ENCODE measurements around the gene CASKIN2.
"Not testable (repeated sequence)": the region's sequence is repeated elsewhere in the genome, so short reads cannot be mapped to it uniquely, and the experiment has no call there.

The CASKIN2 gene

DNA sequence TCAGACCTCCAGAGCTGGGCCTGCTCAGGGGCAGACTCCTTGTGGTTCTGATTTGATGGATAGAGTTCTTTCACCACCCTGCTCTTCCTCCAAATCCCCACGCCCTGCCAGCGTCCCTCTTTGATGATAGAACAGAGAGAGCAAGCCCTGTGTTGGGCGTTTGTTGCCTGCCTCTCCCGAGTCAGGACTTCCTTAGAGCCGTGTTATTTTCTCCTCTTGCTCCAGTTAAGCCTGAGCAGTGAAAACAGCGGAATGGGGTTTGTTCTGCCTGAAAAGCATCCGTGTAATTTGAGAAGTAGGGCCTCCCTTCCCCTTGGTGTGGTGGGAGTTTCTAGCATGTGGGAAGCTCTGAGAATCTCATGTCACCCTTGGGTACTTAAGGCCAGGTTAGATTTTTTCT is 36.8 kb downstream of the CASKIN2 start:
- Histone ChIP-seq H3K4me1 (ENCODE audit: control insufficient read depth in 2 of 2, insufficient read depth in 2 of 2, low read length in 2 of 2) (peaks cover 17 to 24% of the 10 kb centered on the region in 2 donors), H3K4me3 (ENCODE audit: low read length in 2 of 2) (no peak overlapping the region)

DNA sequence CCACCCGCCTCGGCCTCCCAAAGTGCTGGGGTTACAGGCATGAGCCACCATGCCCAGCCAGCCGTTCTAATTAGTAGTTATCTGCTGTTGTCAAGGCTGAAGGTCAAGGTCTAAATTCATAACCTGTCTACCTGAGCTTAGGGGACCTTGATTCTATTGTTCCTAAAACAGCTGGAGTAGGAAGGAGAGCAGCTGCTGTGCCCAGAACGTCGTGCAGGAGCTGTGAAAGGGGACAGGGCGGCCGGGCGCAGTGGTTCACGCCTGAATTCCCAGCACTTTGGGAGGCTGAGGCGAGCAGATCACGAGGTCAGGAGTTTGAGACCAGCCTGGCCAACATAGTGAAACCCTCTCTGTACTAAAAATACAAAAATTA is 37.9 kb downstream of the CASKIN2 start:
- H3K36me3 ChIP-seq (ENCODE audit: control insufficient read depth in 2 of 2, insufficient read depth in 2 of 2, low read length in 2 of 2), result peaks cover 13 to 18% of the 10 kb centered on the region in 2 donors
- H3K27me3 ChIP-seq (ENCODE audit: control insufficient read depth in 2 of 2, insufficient read depth in 2 of 2, low read length in 2 of 2); H3K9me3 ChIP-seq (ENCODE audit: control insufficient read depth in 2 of 2, low read length in 2 of 2); H3K27ac ChIP-seq (ENCODE audit: low read depth in 2 of 2, low read length in 2 of 2); H3K9ac ChIP-seq (ENCODE audit: low read depth in 1 of 2, low read length in 2 of 2); H3K4me3 ChIP-seq (ENCODE audit: low read length in 2 of 2): not testable (repeated sequence)
- H3K4me1 ChIP-seq (ENCODE audit: control insufficient read depth in 2 of 2, insufficient read depth in 2 of 2, low read length in 2 of 2), result peaks cover 17 to 27% of the 10 kb centered on the region in 2 donors

More for the DNA sequence above, 36.8 kb downstream of the CASKIN2 start:
- no peaks in the 10 kb centered on the region for H3K27me3 ChIP-seq (ENCODE audit: control insufficient read depth in 2 of 2, insufficient read depth in 2 of 2, low read length in 2 of 2)
- H3K27ac ChIP-seq (ENCODE audit: low read depth in 2 of 2, low read length in 2 of 2), result no peak overlapping the region
- H3K9ac ChIP-seq (ENCODE audit: low read depth in 1 of 2, low read length in 2 of 2), result no peak overlapping the region
- H3K36me3 ChIP-seq (ENCODE audit: control insufficient read depth in 2 of 2, insufficient read depth in 2 of 2, low read length in 2 of 2), result peaks cover 10 to 12% of the 10 kb centered on the region in 2 donors
- no peaks in the 10 kb centered on the region for H3K9me3 ChIP-seq (ENCODE audit: control insufficient read depth in 2 of 2, low read length in 2 of 2)

DNA sequence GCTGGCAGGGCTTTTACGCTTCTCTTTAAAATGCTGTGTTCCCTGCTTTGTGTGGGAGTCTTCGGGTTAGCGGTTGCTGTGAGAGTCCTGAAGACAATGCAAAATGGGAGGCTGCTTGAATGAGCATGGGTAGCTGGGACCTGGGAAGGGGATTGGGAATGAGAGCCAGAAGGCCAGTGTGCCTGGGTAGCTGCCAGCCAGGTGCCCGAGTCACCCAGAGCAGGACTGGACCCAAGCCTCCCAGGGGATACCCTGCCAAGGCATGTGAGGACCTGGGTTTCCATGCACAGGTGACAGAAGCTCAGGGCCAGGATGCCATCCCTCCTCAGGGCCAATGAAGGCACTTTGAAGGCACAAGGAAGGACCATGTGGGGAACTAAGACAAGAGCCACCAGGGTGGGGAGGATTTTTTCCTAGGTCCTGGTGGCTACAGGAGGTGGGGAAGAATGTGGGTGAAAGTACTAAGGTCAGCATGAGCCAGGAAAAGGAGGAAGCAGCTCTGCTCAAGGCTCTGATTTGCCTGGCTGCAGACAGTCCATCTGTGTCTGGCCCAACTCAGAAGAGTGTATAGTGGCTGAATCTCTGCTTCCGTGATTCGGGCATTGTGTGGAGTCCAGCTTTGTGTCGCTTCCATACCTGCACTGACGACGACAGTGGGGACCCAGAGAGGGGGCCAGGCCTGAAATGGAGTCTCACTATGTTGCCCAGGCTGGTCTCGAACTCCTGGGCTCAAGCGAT is 38.4 kb downstream of the CASKIN2 start:
- Histone ChIP-seq H3K9me3 (ENCODE audit: control insufficient read depth in 2 of 2, low read length in 2 of 2) (no peaks in the 10 kb centered on the region), H3K27me3 (ENCODE audit: control insufficient read depth in 2 of 2, insufficient read depth in 2 of 2, low read length in 2 of 2) (no peaks in the 10 kb centered on the region), H3K9ac (ENCODE audit: low read depth in 1 of 2, low read length in 2 of 2) (no peak overlapping the region), H3K4me1 (ENCODE audit: control insufficient read depth in 2 of 2, insufficient read depth in 2 of 2, low read length in 2 of 2) (peaks cover 17 to 27% of the 10 kb centered on the region in 2 donors), H3K4me3 (ENCODE audit: low read length in 2 of 2) (no peak overlapping the region), H3K27ac (ENCODE audit: low read depth in 2 of 2, low read length in 2 of 2) (peak overlapping the region in 1 of 2 donors; percentile 32), H3K36me3 (ENCODE audit: control insufficient read depth in 2 of 2, insufficient read depth in 2 of 2, low read length in 2 of 2) (peaks cover 15 to 21% of the 10 kb centered on the region in 2 donors)

DNA sequence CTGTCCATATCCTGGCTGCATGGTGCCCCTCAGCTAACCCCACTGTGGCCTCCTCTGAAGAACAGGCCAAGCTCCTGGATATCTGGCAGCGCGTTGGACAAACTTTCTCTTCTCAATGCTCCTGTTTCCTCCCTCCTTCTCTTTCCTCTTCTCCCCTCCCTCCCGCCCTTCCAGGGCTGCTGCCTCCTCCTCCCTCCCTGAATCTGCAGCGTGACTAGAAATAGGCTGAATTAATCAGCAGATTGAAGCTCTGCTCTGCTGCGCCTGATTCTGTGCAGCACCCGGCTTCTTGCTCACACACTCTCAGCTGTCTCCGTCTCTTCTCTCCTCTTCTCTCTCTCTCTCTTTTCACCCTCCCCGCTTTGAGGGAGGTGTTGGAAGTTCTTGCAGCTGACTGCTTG is 39.1 kb downstream of the CASKIN2 start:
- Histone ChIP-seq H3K4me1 (ENCODE audit: control insufficient read depth in 2 of 2, insufficient read depth in 2 of 2, low read length in 2 of 2) (peaks cover 12 to 21% of the 10 kb centered on the region in 2 donors), H3K4me3 (ENCODE audit: low read length in 2 of 2) (no peak overlapping the region), H3K27me3 (ENCODE audit: control insufficient read depth in 2 of 2, insufficient read depth in 2 of 2, low read length in 2 of 2) (no peaks in the 10 kb centered on the region), H3K36me3 (ENCODE audit: control insufficient read depth in 2 of 2, insufficient read depth in 2 of 2, low read length in 2 of 2) (peaks cover 19 to 25% of the 10 kb centered on the region in 2 donors), H3K9me3 (ENCODE audit: control insufficient read depth in 2 of 2, low read length in 2 of 2) (no peaks in the 10 kb centered on the region), H3K27ac (ENCODE audit: low read depth in 2 of 2, low read length in 2 of 2) (peak overlapping the region; percentile 8 to 58), H3K9ac (ENCODE audit: low read depth in 1 of 2, low read length in 2 of 2) (peak overlapping the region in 1 of 2 donors; percentile 24)

DNA sequence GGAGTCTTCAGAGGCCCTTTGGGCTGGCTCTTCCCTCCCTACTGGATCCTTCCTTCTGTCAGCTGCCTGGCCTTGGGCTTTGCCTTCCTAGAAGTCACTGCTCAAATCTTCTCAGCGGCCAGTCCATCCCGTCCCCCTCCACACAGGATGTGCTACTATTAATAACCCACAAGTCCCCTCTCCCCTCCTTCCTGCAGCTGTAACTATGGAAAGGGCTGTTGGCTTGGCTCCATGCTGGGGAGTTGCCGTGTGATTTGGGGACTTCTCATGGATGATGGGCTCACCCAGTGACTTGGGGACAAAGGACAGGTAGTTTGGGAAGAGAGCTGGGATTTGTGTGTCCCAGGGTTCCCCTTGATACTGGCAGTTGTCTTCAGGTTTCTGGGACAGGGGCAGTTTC is 39.5 kb downstream of the CASKIN2 start:
- H3K9ac ChIP-seq (ENCODE audit: low read depth in 1 of 2, low read length in 2 of 2), result peak overlapping the region in 1 of 2 donors; percentile 24
- H3K4me3 ChIP-seq (ENCODE audit: low read length in 2 of 2), result no peak overlapping the region
- H3K4me1 ChIP-seq (ENCODE audit: control insufficient read depth in 2 of 2, insufficient read depth in 2 of 2, low read length in 2 of 2), result peaks cover 11 to 21% of the 10 kb centered on the region in 2 donors
- H3K27me3 ChIP-seq (ENCODE audit: control insufficient read depth in 2 of 2, insufficient read depth in 2 of 2, low read length in 2 of 2), result no peaks in the 10 kb centered on the region
- H3K27ac ChIP-seq (ENCODE audit: low read depth in 2 of 2, low read length in 2 of 2), result peak overlapping the region; percentile 8 to 58
- H3K36me3 ChIP-seq (ENCODE audit: control insufficient read depth in 2 of 2, insufficient read depth in 2 of 2, low read length in 2 of 2), result peaks cover 19 to 25% of the 10 kb centered on the region in 2 donors
- H3K9me3 ChIP-seq (ENCODE audit: control insufficient read depth in 2 of 2, low read length in 2 of 2), result no peaks in the 10 kb centered on the region

DNA sequence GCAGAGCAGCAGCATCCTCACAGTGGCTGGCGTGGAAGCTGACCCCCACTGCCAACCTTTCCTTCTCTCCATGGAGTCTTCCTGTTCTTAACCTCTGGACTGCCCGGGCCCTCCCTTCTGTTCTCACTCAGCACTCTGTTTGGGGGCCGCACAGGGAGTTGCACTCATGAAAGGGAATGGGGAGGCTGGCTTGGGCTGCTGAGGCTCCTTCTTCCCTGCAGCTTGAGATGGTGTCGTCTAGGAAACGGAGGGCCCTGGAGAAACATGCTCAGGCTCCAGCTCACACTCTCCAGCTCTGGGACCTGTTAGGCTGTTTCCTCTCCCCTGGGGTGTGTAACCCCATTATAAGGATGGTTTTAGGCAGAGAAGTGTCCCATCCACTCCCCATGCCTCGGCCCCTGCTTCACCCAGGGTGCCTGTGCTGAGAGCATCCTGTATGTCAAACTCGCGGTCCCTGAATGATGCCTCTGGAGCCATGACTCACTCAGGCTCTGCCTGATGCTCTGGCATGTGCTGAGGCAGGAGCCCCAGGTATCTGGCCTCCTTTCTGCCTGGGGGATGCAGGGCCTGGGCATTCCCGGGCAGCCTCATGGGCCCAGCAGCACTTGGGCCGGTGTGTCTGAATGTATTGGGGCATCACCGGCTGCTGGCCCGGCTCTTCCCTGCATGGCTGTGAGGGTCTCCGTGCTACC is 40.0 kb downstream of the CASKIN2 start:
- Histone ChIP-seq H3K4me3 (ENCODE audit: low read length in 2 of 2) (no peak overlapping the region), H3K9ac (ENCODE audit: low read depth in 1 of 2, low read length in 2 of 2) (no peak overlapping the region), H3K36me3 (ENCODE audit: control insufficient read depth in 2 of 2, insufficient read depth in 2 of 2, low read length in 2 of 2) (peaks cover 19 to 22% of the 10 kb centered on the region in 2 donors), H3K27ac (ENCODE audit: low read depth in 2 of 2, low read length in 2 of 2) (peak overlapping the region in 1 of 2 donors; percentile 32), H3K27me3 (ENCODE audit: control insufficient read depth in 2 of 2, insufficient read depth in 2 of 2, low read length in 2 of 2) (no peaks in the 10 kb centered on the region), H3K4me1 (ENCODE audit: control insufficient read depth in 2 of 2, insufficient read depth in 2 of 2, low read length in 2 of 2) (peaks cover 11 to 21% of the 10 kb centered on the region in 2 donors), H3K9me3 (ENCODE audit: control insufficient read depth in 2 of 2, low read length in 2 of 2) (no peaks in the 10 kb centered on the region)

DNA sequence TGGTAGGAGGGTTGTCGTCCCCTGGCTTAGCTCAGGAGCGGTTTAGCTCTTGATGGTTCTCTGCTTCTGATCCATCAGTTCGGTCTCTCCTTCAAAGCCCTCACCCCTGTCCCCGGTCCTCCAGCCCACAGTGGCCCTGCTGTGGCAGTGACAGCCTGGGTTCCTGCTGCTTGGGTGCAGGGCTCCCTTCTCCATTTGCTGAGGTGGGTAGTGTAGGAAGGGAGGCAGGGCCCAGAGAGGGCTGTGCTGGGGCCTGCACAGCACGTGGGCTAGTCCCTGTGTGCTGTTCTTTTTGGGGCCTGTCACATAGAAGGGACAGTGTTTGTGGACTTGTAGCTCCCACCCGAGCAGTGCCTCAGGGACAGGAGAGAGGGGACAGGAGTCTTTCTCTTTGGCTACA is 40.6 kb downstream of the CASKIN2 start:
- Histone ChIP-seq H3K4me1 (ENCODE audit: control insufficient read depth in 2 of 2, insufficient read depth in 2 of 2, low read length in 2 of 2) (peaks cover 11 to 21% of the 10 kb centered on the region in 2 donors), H3K4me3 (ENCODE audit: low read length in 2 of 2) (no peak overlapping the region), H3K9me3 (ENCODE audit: control insufficient read depth in 2 of 2, low read length in 2 of 2) (no peaks in the 10 kb centered on the region), H3K9ac (ENCODE audit: low read depth in 1 of 2, low read length in 2 of 2) (no peak overlapping the region), H3K36me3 (ENCODE audit: control insufficient read depth in 2 of 2, insufficient read depth in 2 of 2, low read length in 2 of 2) (peaks cover 19% of the 10 kb centered on the region in 2 donors), H3K27me3 (ENCODE audit: control insufficient read depth in 2 of 2, insufficient read depth in 2 of 2, low read length in 2 of 2) (no peaks in the 10 kb centered on the region), H3K27ac (ENCODE audit: low read depth in 2 of 2, low read length in 2 of 2) (no peak overlapping the region)

DNA sequence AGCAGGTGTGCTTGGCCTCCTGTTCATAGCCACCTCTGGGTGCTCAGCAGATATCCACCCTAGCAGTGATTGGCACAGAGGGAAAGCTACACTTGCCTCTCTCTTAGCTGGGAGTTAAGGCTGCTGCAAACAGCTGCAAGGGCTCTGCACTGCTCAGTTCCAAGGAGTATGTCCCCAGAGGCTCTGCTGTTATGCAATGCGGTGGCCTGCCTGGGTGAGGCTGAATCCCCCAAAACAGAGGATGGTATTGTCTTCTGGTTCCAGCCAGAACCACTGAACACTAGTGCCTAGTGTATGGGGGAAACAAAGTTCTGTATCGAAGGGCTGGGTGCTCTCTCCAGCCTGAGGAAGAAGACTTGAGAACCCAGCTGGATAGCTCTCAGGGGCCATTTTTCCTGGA is 42.1 kb downstream of the CASKIN2 start:
- H3K4me1 ChIP-seq (ENCODE audit: control insufficient read depth in 2 of 2, insufficient read depth in 2 of 2, low read length in 2 of 2), result peaks cover 20 to 24% of the 10 kb centered on the region in 2 donors
- H3K9me3 ChIP-seq (ENCODE audit: control insufficient read depth in 2 of 2, low read length in 2 of 2), result no peaks in the 10 kb centered on the region
- peaks cover 11 to 18% of the 10 kb centered on the region in 2 donors for H3K36me3 ChIP-seq (ENCODE audit: control insufficient read depth in 2 of 2, insufficient read depth in 2 of 2, low read length in 2 of 2)
- no peaks in the 10 kb centered on the region for H3K27me3 ChIP-seq (ENCODE audit: control insufficient read depth in 2 of 2, insufficient read depth in 2 of 2, low read length in 2 of 2)
- no peak overlapping the region for H3K27ac ChIP-seq (ENCODE audit: low read depth in 2 of 2, low read length in 2 of 2)
- no peak overlapping the region for H3K4me3 ChIP-seq (ENCODE audit: low read length in 2 of 2)
- H3K9ac ChIP-seq (ENCODE audit: low read depth in 1 of 2, low read length in 2 of 2), result no peak overlapping the region

DNA sequence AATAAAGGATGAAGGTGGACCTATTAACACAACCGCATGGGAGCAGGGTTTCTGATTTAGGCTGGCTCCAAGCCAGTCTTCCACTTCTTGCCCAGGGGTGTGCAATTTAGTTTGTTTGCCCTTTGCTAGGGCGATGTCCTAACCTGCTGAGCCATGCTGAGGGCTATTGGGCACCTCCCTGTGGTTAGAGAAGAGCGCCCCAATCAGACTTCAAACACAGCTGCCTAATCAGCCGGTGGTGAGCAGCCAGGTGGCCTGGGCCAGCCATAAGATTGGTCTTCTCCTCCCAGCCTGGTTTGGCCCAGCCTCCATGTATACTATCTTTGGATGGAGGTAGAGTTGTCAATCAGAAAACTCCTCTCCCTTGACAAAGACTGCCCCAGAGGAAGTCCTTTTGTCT is 43.2 kb downstream of the CASKIN2 start:
- H3K4me3 ChIP-seq (ENCODE audit: low read length in 2 of 2), result no peak overlapping the region
- H3K9ac ChIP-seq (ENCODE audit: low read depth in 1 of 2, low read length in 2 of 2), result no peak overlapping the region
- no peak overlapping the region for H3K27ac ChIP-seq (ENCODE audit: low read depth in 2 of 2, low read length in 2 of 2)
- no peaks in the 10 kb centered on the region for H3K27me3 ChIP-seq (ENCODE audit: control insufficient read depth in 2 of 2, insufficient read depth in 2 of 2, low read length in 2 of 2)
- H3K4me1 ChIP-seq (ENCODE audit: control insufficient read depth in 2 of 2, insufficient read depth in 2 of 2, low read length in 2 of 2), result peaks cover 20 to 21% of the 10 kb centered on the region in 2 donors
- peaks cover 11 to 18% of the 10 kb centered on the region in 2 donors for H3K36me3 ChIP-seq (ENCODE audit: control insufficient read depth in 2 of 2, insufficient read depth in 2 of 2, low read length in 2 of 2)
- H3K9me3 ChIP-seq (ENCODE audit: control insufficient read depth in 2 of 2, low read length in 2 of 2), result no peaks in the 10 kb centered on the region

DNA sequence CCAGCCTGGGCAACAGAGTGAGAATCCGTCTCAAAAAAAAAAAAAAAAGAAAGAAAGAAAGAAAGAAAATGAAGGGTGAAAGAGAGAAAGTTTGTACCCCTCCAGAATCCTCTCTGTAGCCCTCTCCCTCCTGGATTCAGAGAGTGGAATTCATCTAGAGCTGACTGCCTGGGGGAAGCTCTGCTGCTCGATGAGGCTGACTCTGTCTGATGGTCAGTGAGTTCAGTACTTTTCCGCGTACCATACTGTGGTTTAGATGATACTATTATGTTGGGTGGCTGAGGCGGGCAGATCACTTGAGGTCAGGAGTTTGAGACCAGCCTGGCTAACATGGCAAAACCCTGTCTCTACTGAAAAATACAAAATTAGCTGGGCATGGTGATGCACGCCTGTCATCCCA is 44.1 kb downstream of the CASKIN2 start:
- Histone ChIP-seq H3K36me3 (ENCODE audit: control insufficient read depth in 2 of 2, insufficient read depth in 2 of 2, low read length in 2 of 2) (peaks cover 11 to 18% of the 10 kb centered on the region in 2 donors), H3K9me3 (ENCODE audit: control insufficient read depth in 2 of 2, low read length in 2 of 2) (no peaks in the 10 kb centered on the region), H3K9ac (ENCODE audit: low read depth in 1 of 2, low read length in 2 of 2) (no peak overlapping the region), H3K27ac (ENCODE audit: low read depth in 2 of 2, low read length in 2 of 2) (no peak overlapping the region), H3K27me3 (ENCODE audit: control insufficient read depth in 2 of 2, insufficient read depth in 2 of 2, low read length in 2 of 2) (no peaks in the 10 kb centered on the region), H3K4me1 (ENCODE audit: control insufficient read depth in 2 of 2, insufficient read depth in 2 of 2, low read length in 2 of 2) (peaks cover 13 to 15% of the 10 kb centered on the region in 2 donors), H3K4me3 (ENCODE audit: low read length in 2 of 2) (no peak overlapping the region)
